GM19193 (cell line): ENCODE measurements around the gene DPEP1.

Experiments used
- POLR2A ChIP-seq: IDR thresholded peaks from 4 replicates; pipeline ENCODE4 v1.6.1; 2011; ENCODE audit not compliant: insufficient read depth, insufficient read length; ENCODE audit errors: extremely low read depth

The DPEP1 gene

GRCh38 chr16:89575247-89576152, 37.9 kb upstream of the DPEP1 start, which contains the start of gene CPNE7:
CPNE7 (plus strand) TSS chr16:89575758; CDS start chr16:89575898, 140 bp downstream.
- TF ChIP-seq POLR2A: peak; percentile 40

- no peak for TF ChIP-seq POLR2A
Observed at GRCh38 chr16:89576153-89577054, 37.0 kb upstream of the DPEP1 start.

GRCh38 chr16:89577055-89577759, 36.2 kb upstream of the DPEP1 start:
- no peak for TF ChIP-seq POLR2A

- TF ChIP-seq POLR2A: no peak
Observed at GRCh38 chr16:89579351-89579750, 34.1 kb upstream of the DPEP1 start.

- TF ChIP-seq POLR2A: no peak
Observed at GRCh38 chr16:89581045-89581695, 32.3 kb upstream of the DPEP1 start.

- no peak for TF ChIP-seq POLR2A
Observed at GRCh38 chr16:89581861-89582563, 31.4 kb upstream of the DPEP1 start.

- no peak for TF ChIP-seq POLR2A
Observed at GRCh38 chr16:89582614-89583196, 30.7 kb upstream of the DPEP1 start.

GRCh38 chr16:89583197-89583894, 30.1 kb upstream of the DPEP1 start:
- TF ChIP-seq POLR2A: no peak

- no peak for TF ChIP-seq POLR2A
Observed at GRCh38 chr16:89583895-89584644, 29.4 kb upstream of the DPEP1 start.

GRCh38 chr16:89584768-89585549, 28.5 kb upstream of the DPEP1 start:
- TF ChIP-seq POLR2A: no peak

- no peak for TF ChIP-seq POLR2A
Observed at GRCh38 chr16:89586218-89586617, 27.2 kb upstream of the DPEP1 start.
